Lower lobe of right lung (tissue), 2 donors: Measurements from ENCODE around the gene CHCHD10. TPM values are rescaled to one million over a fixed set of nuclear protein-coding genes. Genes with fewer than 3 reads are reported as not detected.

Experiments used
- ATAC-seq, 2 donors: fragments of 200-7000 bp; cut with Tn5 transposase; one replicate each; pipeline ENCODE4 v1.9.1; 2020 to 2022; ENCODE audit warnings: mild to moderate bottlenecking in 2 of 2, moderate library complexity in 2 of 2
- DNase-seq: peaks from one replicate; pipeline ENCODE4 v3.0.0-alpha.2; 2020
- H3K27ac ChIP-seq: fragments of 200-600 bp; one replicate; pipeline ENCODE4 v1.8.0; 2022
- H3K27me3 ChIP-seq: fragments of 200-600 bp; one replicate; pipeline ENCODE4 v1.8.0; 2022; ENCODE audit warnings: low read depth
- H3K36me3 ChIP-seq: fragments of 200-600 bp; one replicate; pipeline ENCODE4 v1.8.0; 2022; ENCODE audit warnings: mild to moderate bottlenecking
- H3K4me1 ChIP-seq: fragments of 200-600 bp; one replicate; pipeline ENCODE4 v1.8.0; 2022
- H3K4me3 ChIP-seq: fragments of 200-600 bp; one replicate; pipeline ENCODE4 v1.8.0; 2022; ENCODE audit warnings: mild to moderate bottlenecking
- H3K9me3 ChIP-seq: fragments of 200-600 bp; one replicate; pipeline ENCODE4 v1.8.0; 2022
- intact Hi-C: fragments of 100-400 bp; cut with DNase I; formaldehyde crosslinking; loops from one replicate; pipeline ENCODE4 v1.11.0; 2022
- total RNA-seq: library from RNA; stranded (reverse); fragmentation: NEBNext Ultra II Directional; extraction: Animal tissue kit (Norgen Biotek cat#: 25700); gene quantifications from one replicate; pipeline ENCODE4 v1.2.1, GENCODE V29; 2021
- TF ChIP-seq, protein P1 (sequence below): fragments of 200-600 bp; IDR thresholded peaks from one replicate; pipeline ENCODE4 v1.8.0; 2022; ENCODE audit warnings: antibody characterized with exemption, mild to moderate bottlenecking
- donor health status: DM: no; HTN: yes; CAD: no; lungs with severe emphysema.

The CHCHD10 gene
- total RNA-seq, 1 donor from 2014 or later = 114 TPM

DNA sequence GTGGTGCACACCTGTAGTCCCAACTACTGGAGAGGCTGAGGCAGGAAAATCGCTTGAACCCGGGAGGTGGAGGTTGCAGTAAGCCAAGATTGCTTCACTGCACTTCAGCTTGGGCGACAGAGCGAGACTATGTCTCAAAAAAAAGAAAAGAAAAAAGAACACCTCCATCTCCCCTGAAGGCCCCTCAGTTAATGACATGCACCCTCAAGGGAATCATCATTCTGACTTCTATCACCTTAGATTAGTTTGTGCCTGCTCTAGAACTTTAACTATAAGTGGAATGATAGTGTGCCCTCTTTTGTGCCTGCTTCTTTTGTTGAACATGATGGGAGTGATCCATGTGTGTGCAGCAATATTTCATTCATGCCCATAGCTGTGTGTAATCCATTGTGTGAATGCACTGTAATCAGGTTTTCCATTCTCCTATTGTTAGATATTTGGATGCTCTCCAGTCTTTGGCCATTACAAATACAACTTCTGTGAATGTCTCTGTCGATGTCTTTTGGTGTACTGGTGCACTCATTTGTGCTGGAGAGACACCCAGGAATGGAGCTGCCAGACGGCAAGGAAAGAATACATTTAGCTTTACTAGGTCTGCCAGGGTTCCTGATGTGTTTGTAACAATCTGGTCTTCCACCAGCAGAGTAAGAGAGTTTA is 12.7 kb downstream of the CHCHD10 start:
- no peaks in the 10 kb centered on the region for H3K9me3 ChIP-seq
- DNase-seq (no peak), ATAC-seq (no peak)
- intact Hi-C loops = no loop called here
- H3K27ac ChIP-seq = no peak overlapping the region
- TF ChIP-seq, protein P1, sequence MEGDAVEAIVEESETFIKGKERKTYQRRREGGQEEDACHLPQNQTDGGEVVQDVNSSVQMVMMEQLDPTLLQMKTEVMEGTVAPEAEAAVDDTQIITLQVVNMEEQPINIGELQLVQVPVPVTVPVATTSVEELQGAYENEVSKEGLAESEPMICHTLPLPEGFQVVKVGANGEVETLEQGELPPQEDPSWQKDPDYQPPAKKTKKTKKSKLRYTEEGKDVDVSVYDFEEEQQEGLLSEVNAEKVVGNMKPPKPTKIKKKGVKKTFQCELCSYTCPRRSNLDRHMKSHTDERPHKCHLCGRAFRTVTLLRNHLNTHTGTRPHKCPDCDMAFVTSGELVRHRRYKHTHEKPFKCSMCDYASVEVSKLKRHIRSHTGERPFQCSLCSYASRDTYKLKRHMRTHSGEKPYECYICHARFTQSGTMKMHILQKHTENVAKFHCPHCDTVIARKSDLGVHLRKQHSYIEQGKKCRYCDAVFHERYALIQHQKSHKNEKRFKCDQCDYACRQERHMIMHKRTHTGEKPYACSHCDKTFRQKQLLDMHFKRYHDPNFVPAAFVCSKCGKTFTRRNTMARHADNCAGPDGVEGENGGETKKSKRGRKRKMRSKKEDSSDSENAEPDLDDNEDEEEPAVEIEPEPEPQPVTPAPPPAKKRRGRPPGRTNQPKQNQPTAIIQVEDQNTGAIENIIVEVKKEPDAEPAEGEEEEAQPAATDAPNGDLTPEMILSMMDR = no peak
- peaks cover 8% of the 10 kb centered on the region for H3K4me1 ChIP-seq
- no peak overlapping the region for H3K4me3 ChIP-seq
- H3K27me3 ChIP-seq = no peaks in the 10 kb centered on the region
- H3K36me3 ChIP-seq = no peaks in the 10 kb centered on the region

- H3K36me3 ChIP-seq = no peaks in the 10 kb centered on the region
- TF ChIP-seq, protein P1 = no peak
- H3K4me3 ChIP-seq = no peak within 1 kb of the TSS
- intact Hi-C loops = no loop called here
- no peaks in the 10 kb centered on the region for H3K9me3 ChIP-seq
- ATAC-seq (no peak), DNase-seq (no peak)
- peaks cover 14% of the 10 kb centered on the region for H3K4me1 ChIP-seq
- H3K27ac ChIP-seq = no peak within 1 kb of the TSS
- H3K27me3 ChIP-seq = no peaks in the 10 kb centered on the region
Measured at GRCh38 chr22:23754220-23754919, 13.4 kb downstream of the CHCHD10 start, which contains the start of gene VPREB3. VPREB3 (minus strand) TSS chr22:23754425; CDS start chr22:23754363, 62 bp downstream.

DNA sequence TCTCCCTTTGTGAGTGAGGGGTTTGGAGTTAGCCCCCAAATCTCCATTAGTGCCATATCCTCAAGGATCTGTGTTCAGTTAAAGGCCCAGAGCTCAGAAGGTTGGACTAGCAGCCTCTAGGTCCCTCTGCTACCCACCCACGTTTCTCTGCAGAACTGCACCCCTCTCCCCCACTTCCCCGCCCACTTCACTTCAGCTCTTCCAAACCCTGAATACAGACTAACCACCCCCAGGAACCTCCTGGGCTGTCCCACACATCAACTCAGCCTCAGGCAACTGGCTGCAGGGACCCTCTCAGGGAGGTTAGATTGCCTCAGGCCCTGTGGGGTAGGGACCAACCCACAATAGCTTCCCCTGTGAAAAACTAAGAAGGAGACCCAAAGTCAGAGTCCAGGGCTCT is 14.4 kb downstream of the CHCHD10 start:
- no peak for ATAC-seq
- Histone ChIP-seq H3K9me3 (no peaks in the 10 kb centered on the region), H3K27me3 (no peaks in the 10 kb centered on the region), H3K4me1 (peaks cover 14% of the 10 kb centered on the region), H3K36me3 (no peaks in the 10 kb centered on the region), H3K4me3 (no peak overlapping the region), H3K27ac (no peak overlapping the region)
- intact Hi-C loops = no loop called here
- TF ChIP-seq, protein P1 = no peak
- no peak for DNase-seq

- intact Hi-C loops = no loop called here
- Histone ChIP-seq H3K9me3 (no peaks in the 10 kb centered on the region), H3K4me1 (peaks cover 14% of the 10 kb centered on the region), H3K36me3 (no peaks in the 10 kb centered on the region), H3K27ac (no peak overlapping the region), H3K4me3 (no peak overlapping the region), H3K27me3 (no peaks in the 10 kb centered on the region)
- DNase-seq (no peak), ATAC-seq (no peak)
- TF ChIP-seq, protein P1 = no peak
Measured at GRCh38 chr22:23752750-23753149, 15.0 kb downstream of the CHCHD10 start.

GRCh38 chr22:23752090-23752691 is 15.6 kb downstream of the CHCHD10 start:
- Histone ChIP-seq H3K4me3 (no peak overlapping the region), H3K27me3 (no peaks in the 10 kb centered on the region), H3K36me3 (no peaks in the 10 kb centered on the region), H3K4me1 (peaks cover 14% of the 10 kb centered on the region), H3K27ac (no peak overlapping the region), H3K9me3 (no peaks in the 10 kb centered on the region)
- ATAC-seq = no peak
- TF ChIP-seq, protein P1 = no peak
- no peak for DNase-seq
- intact Hi-C loops = no loop called here
